ENCODE measurements around the gene MS4A4A. TPM values are rescaled to one million over a fixed set of nuclear protein-coding genes. Genes with fewer than 3 reads are reported as not detected.
"Not testable (repeated sequence)": the region's sequence is repeated elsewhere in the genome, so short reads cannot be mapped to it uniquely, and the experiment has no call there.

Gene MS4A4A
- total RNA-seq, 8 experiments from 2014 or later: 0.14 to 0.33 TPM; not detected in 6

GRCh38 chr11:60264644-60265043, 15.8 kb upstream of the MS4A4A start:
- Histone ChIP-seq H3K4me1 (replicated peaks in 1 of 2) (no peaks in the 10 kb centered on the region), H3K27ac (no peak overlapping the region), H3K4me3 (no peak overlapping the region)
- no peak for ATAC-seq (replicated peaks in 6 of 8)
- 13 to 84% (median 48%) methylated on average over 1 to 5 of the region's 5 CpGs; no CpG with 5 or more reads in 2 of the 10 experiments for WGBS, 10 experiments
- in situ Hi-C loops (cut with MboI; ENCODE audit: low pct_unique_long_range_greater_than_20kb in 2 of 9, low sequenced_read_pairs in 9 of 9, unreplicated experiment in 9 of 9): loop anchor here in 1 of 9 experiments (25.0 kb wide), 1 partner anchor 348 kb away; no protein-coding TSS in a partner anchor

- in situ Hi-C loops (cut with MboI; ENCODE audit: low pct_unique_long_range_greater_than_20kb in 2 of 9, low sequenced_read_pairs in 9 of 9, unreplicated experiment in 9 of 9): loop anchor here in 1 of 9 experiments (25.0 kb wide), 1 partner anchor 347 kb away; no protein-coding TSS in a partner anchor
- no peak overlapping the region for H3K4me3 ChIP-seq
- peak in 7 of 8 experiments; percentile 24 to 75 (median 53) for ATAC-seq (replicated peaks in 6 of 8)
- no peak overlapping the region for H3K27ac ChIP-seq
- 0 to 50% (median 23%) methylated on average over 2 to 4 of the region's 4 CpGs for WGBS, 10 experiments
- no peaks in the 10 kb centered on the region for H3K4me1 ChIP-seq (replicated peaks in 1 of 2)
Observed at GRCh38 chr11:60265373-60266214, 14.9 kb upstream of the MS4A4A start.

- in situ Hi-C loops (cut with MboI; ENCODE audit: low pct_unique_long_range_greater_than_20kb in 2 of 9, low sequenced_read_pairs in 9 of 9, unreplicated experiment in 9 of 9): loop anchor here in 1 of 9 experiments (25.0 kb wide), 1 partner anchor 338 kb away; no protein-coding TSS in a partner anchor
- Histone ChIP-seq H3K4me3 (no peak overlapping the region), H3K4me1 (replicated peaks in 1 of 2) (no peaks in the 10 kb centered on the region), H3K27ac (no peak overlapping the region)
- ATAC-seq (replicated peaks in 6 of 8): no peak
Observed at GRCh38 chr11:60274416-60274815, 6.0 kb upstream of the MS4A4A start.

- H3K4me1 ChIP-seq (replicated peaks in 1 of 2): peaks cover 0 to 5% of the 10 kb centered on the region in 2 donors
- WGBS, 10 experiments: 0 to 80% (median 7%) methylated on average over 1 to 2 of the region's 2 CpGs; no CpG with 5 or more reads in 2 of the 10 experiments
- H3K4me3 ChIP-seq: no peak overlapping the region
- ATAC-seq (replicated peaks in 6 of 8): no peak
- no peak overlapping the region for H3K27ac ChIP-seq
- in situ Hi-C loops (cut with MboI; ENCODE audit: low pct_unique_long_range_greater_than_20kb in 2 of 9, low sequenced_read_pairs in 9 of 9, unreplicated experiment in 9 of 9): no loop called here
Observed at GRCh38 chr11:60281485-60281884, 1.0 kb downstream of the MS4A4A start.

- H3K4me1 ChIP-seq (replicated peaks in 1 of 2): peaks cover 0 to 5% of the 10 kb centered on the region in 2 donors
- in situ Hi-C loops (cut with MboI; ENCODE audit: low pct_unique_long_range_greater_than_20kb in 2 of 9, low sequenced_read_pairs in 9 of 9, unreplicated experiment in 9 of 9): no loop called here
- no peak overlapping the region for H3K4me3 ChIP-seq
- ATAC-seq (replicated peaks in 6 of 8): no peak
- 0 to 100% (median 82%) methylated on average over 1 to 2 of the region's 2 CpGs; no CpG with 5 or more reads in 1 of the 10 experiments for WGBS, 10 experiments
- H3K27ac ChIP-seq: no peak overlapping the region
Observed at GRCh38 chr11:60282286-60282685, 1.8 kb downstream of the MS4A4A start.

- in situ Hi-C loops (cut with MboI; ENCODE audit: low pct_unique_long_range_greater_than_20kb in 2 of 9, low sequenced_read_pairs in 9 of 9, unreplicated experiment in 9 of 9); H3K4me3 ChIP-seq; H3K4me1 ChIP-seq (replicated peaks in 1 of 2); H3K27ac ChIP-seq: not testable (repeated sequence)
- peak in 1 of 8 experiments; percentile 46 for ATAC-seq (replicated peaks in 6 of 8)
- WGBS, 10 experiments: 0 to 36% (median 25%) methylated on average over 2 to 7 of the region's 7 CpGs; no CpG with 5 or more reads in 1 of the 10 experiments
Observed at GRCh38 chr11:60285411-60286126, 5.1 kb downstream of the MS4A4A start.

GRCh38 chr11:60288531-60288930, 8.1 kb downstream of the MS4A4A start:
- WGBS, 10 experiments: 90% methylated on average over 1 of the region's 1 CpG; no CpG with 5 or more reads in 9 of the 10 experiments
- Histone ChIP-seq H3K4me3 (no peak overlapping the region), H3K4me1 (replicated peaks in 1 of 2) (peaks cover 0 to 5% of the 10 kb centered on the region in 2 donors), H3K27ac (no peak overlapping the region)
- no peak for ATAC-seq (replicated peaks in 6 of 8)
- in situ Hi-C loops (cut with MboI; ENCODE audit: low pct_unique_long_range_greater_than_20kb in 2 of 9, low sequenced_read_pairs in 9 of 9, unreplicated experiment in 9 of 9): no loop called here

GRCh38 chr11:60292145-60292544, 11.7 kb downstream of the MS4A4A start:
- ATAC-seq (replicated peaks in 6 of 8): no peak
- Histone ChIP-seq H3K4me1 (replicated peaks in 1 of 2) (no peaks in the 10 kb centered on the region), H3K4me3 (no peak overlapping the region), H3K27ac (no peak overlapping the region)
- in situ Hi-C loops (cut with MboI; ENCODE audit: low pct_unique_long_range_greater_than_20kb in 2 of 9, low sequenced_read_pairs in 9 of 9, unreplicated experiment in 9 of 9): no loop called here
- WGBS, 10 experiments: 0 to 100% (median 35%) methylated on average over 1 to 2 of the region's 2 CpGs; no CpG with 5 or more reads in 4 of the 10 experiments

GRCh38 chr11:60301178-60301577, 20.7 kb downstream of the MS4A4A start:
- H3K27ac ChIP-seq: no peak overlapping the region
- ATAC-seq (replicated peaks in 6 of 8): no peak
- 30 to 100% (median 80%) methylated on average over 1 to 3 of the region's 3 CpGs for WGBS, 10 experiments
- no peak overlapping the region for H3K4me3 ChIP-seq
- H3K4me1 ChIP-seq (replicated peaks in 1 of 2): no peaks in the 10 kb centered on the region
- in situ Hi-C loops (cut with MboI; ENCODE audit: low pct_unique_long_range_greater_than_20kb in 2 of 9, low sequenced_read_pairs in 9 of 9, unreplicated experiment in 9 of 9): no loop called here

GRCh38 chr11:60301884-60302283, 21.4 kb downstream of the MS4A4A start:
- WGBS, 10 experiments: 18 to 100% (median 71%) methylated on average over 1 to 6 of the region's 6 CpGs; no CpG with 5 or more reads in 2 of the 10 experiments
- H3K4me3 ChIP-seq; H3K4me1 ChIP-seq (replicated peaks in 1 of 2); in situ Hi-C loops (cut with MboI; ENCODE audit: low pct_unique_long_range_greater_than_20kb in 2 of 9, low sequenced_read_pairs in 9 of 9, unreplicated experiment in 9 of 9); ATAC-seq (replicated peaks in 6 of 8); H3K27ac ChIP-seq: not testable (repeated sequence)

GRCh38 chr11:60303661-60304060, 23.2 kb downstream of the MS4A4A start:
- Histone ChIP-seq H3K27ac (no peak overlapping the region), H3K4me1 (replicated peaks in 1 of 2) (no peaks in the 10 kb centered on the region), H3K4me3 (no peak overlapping the region)
- no peak for ATAC-seq (replicated peaks in 6 of 8)
- WGBS, 10 experiments: 22 to 98% (median 82%) methylated on average over 3 to 5 of the region's 5 CpGs; no CpG with 5 or more reads in 1 of the 10 experiments
- in situ Hi-C loops (cut with MboI; ENCODE audit: low pct_unique_long_range_greater_than_20kb in 2 of 9, low sequenced_read_pairs in 9 of 9, unreplicated experiment in 9 of 9): no loop called here

GRCh38 chr11:60305906-60306619, 25.6 kb downstream of the MS4A4A start:
- WGBS, 10 experiments: 0 to 87% (median 55%) methylated on average over 1 to 3 of the region's 3 CpGs; no CpG with 5 or more reads in 2 of the 10 experiments
- Histone ChIP-seq H3K27ac (no peak overlapping the region), H3K4me3 (no peak overlapping the region), H3K4me1 (replicated peaks in 1 of 2) (no peaks in the 10 kb centered on the region)
- in situ Hi-C loops (cut with MboI; ENCODE audit: low pct_unique_long_range_greater_than_20kb in 2 of 9, low sequenced_read_pairs in 9 of 9, unreplicated experiment in 9 of 9): no loop called here
- peak in 2 of 8 experiments; percentile 32 to 37 for ATAC-seq (replicated peaks in 6 of 8)
